HCT116 (cell line): Measurements from ENCODE around the gene GPRC5C. TPM values are rescaled to one million over a fixed set of nuclear protein-coding genes. Genes with fewer than 3 reads are reported as not detected.

ENCODE experiments used
- ATAC-seq: fragments of 200-7000 bp; cut with Tn5 transposase; 2 replicates; pipeline ENCODE4 v1.9.1; 2020; ENCODE audit warnings: mild to moderate bottlenecking, moderate library complexity
- BruUV-seq: library from RNA; stranded (reverse); fragments of 400-500 nt; replicated peaks from 2 replicates; lab custom pipeline; 2021; lab: Mats Ljungman, UMichigan
- CTCF ChIA-PET: fragments of 300-600 bp; sonication (Branson Sonifier 250); formaldehyde crosslinking; loops from one replicate; lab custom pipeline; 2021; ENCODE audit warnings: antibody characterized with exemption; lab: Charles Lee
- POLR2A ChIA-PET: fragments of 300-600, 350-600 bp; sonication (Branson Sonifier 250); formaldehyde crosslinking; loops from one replicate; lab custom pipeline; 2021; ENCODE audit warnings: antibody characterized with exemption; lab: Charles Lee
- RAD21 ChIA-PET, 2 experiments: fragments of 300-600 bp; sonication (Branson Sonifier 250); formaldehyde crosslinking; loops; one replicate each; lab custom pipeline; 2023; ENCODE audit warnings: low total read pairs in 2 of 2; ENCODE audit not compliant: uncharacterized antibody in 2 of 2, unreplicated experiment in 2 of 2, low non-redundant PET in 1 of 2; lab: Charles Lee
- DNase-seq: peaks from one replicate; pipeline ENCODE4 v3.0.0-alpha.2; 2010; ENCODE audit warnings: low read depth, low spot score
- H2AFZ ChIP-seq: fragments of 200-600 bp; shearing (Covaris generic), sonication (generic); 2 replicates; pipeline ENCODE4 v1.6.1; 2017; ENCODE audit warnings: low read depth, mixed run types, mixed read lengths, antibody characterized with exemption, low read length; ENCODE audit not compliant: poor library complexity, severe bottlenecking
- H3K27ac ChIP-seq: 2 replicates; pipeline ENCODE4 v1.5.1; 2012; ENCODE audit warnings: low read depth, low read length
- H3K27me3 ChIP-seq: fragments of 200-600 bp; sonication (generic); 2 replicates; pipeline ENCODE4 v1.6.1; 2016; ENCODE audit warnings: mixed run types, low read length, mixed read lengths; ENCODE audit not compliant: insufficient read depth
- H3K36me3 ChIP-seq, 2 experiments: fragments of 200-500 bp in 1 of 2; fragments of 200-600 bp in 1 of 2; sonication (Bioruptor generic) in 1 of 2; sonication (generic) in 1 of 2; 2 replicates each; pipeline versions ENCODE4 v1.5.1 to v1.6.1; 2014 to 2016; ENCODE audit warnings: low read length in 2 of 2, inconsistent platforms in 1 of 2, mixed read lengths in 1 of 2, mixed run types in 1 of 2; ENCODE audit not compliant: insufficient read depth in 2 of 2, control insufficient read depth in 1 of 2
- H3K4me1 ChIP-seq, 2 experiments: fragments of 200-600 bp in 1 of 2; sonication (generic) in 1 of 2; 2 replicates each; pipeline versions ENCODE4 v1.5.1 to v1.6.1; 2012 to 2017; ENCODE audit warnings: low read length in 2 of 2, inconsistent platforms in 1 of 2, mild to moderate bottlenecking in 1 of 2, mixed read lengths in 1 of 2, mixed run types in 1 of 2, moderate library complexity in 1 of 2; ENCODE audit not compliant: insufficient read depth in 2 of 2, control insufficient read depth in 1 of 2
- H3K4me2 ChIP-seq: fragments of 200-600 bp; sonication (generic); 2 replicates; pipeline ENCODE4 v1.6.1; 2017; ENCODE audit warnings: mixed run types, low read length, mixed read lengths
- H3K4me3 ChIP-seq, 2 experiments: fragments of 200-600 bp in 1 of 2; sonication (generic) in 1 of 2; replicated peaks in 1 of 2; 2 replicates each; pipeline ENCODE4 v1.5.1; 2011 to 2016; ENCODE audit warnings: low read length in 2 of 2, control low read depth in 1 of 2, low read depth in 1 of 2, mild to moderate bottlenecking in 1 of 2, mixed read lengths in 1 of 2, mixed run types in 1 of 2
- H3K79me2 ChIP-seq: fragments of 200-600 bp; sonication (generic); 2 replicates; pipeline ENCODE4 v1.6.1; 2017; ENCODE audit warnings: mild to moderate bottlenecking, mixed run types, low read length, moderate library complexity, mixed read lengths; ENCODE audit not compliant: insufficient read depth
- H3K9ac ChIP-seq: fragments of 200-600 bp; sonication (generic); 2 replicates; pipeline ENCODE4 v1.6.1; 2016; ENCODE audit warnings: low read length, mixed read lengths
- H3K9me2 ChIP-seq: fragments of 200-600 bp; sonication (generic), shearing (Covaris generic); 2 replicates; pipeline ENCODE4 v1.6.1; 2017; ENCODE audit warnings: mixed run types, mild to moderate bottlenecking, moderate library complexity; ENCODE audit not compliant: insufficient read depth
- H3K9me3 ChIP-seq, 2 experiments: fragments of 200-500 bp in 1 of 2; fragments of 200-600 bp in 1 of 2; sonication (Bioruptor generic) in 1 of 2; sonication (generic) in 1 of 2; 2 replicates each; pipeline ENCODE4 v1.6.1; 2014 to 2017; ENCODE audit warnings: low read length in 2 of 2, mixed read lengths in 2 of 2, inconsistent platforms in 1 of 2, low read depth in 1 of 2, mild to moderate bottlenecking in 1 of 2, mixed run types in 1 of 2, moderate library complexity in 1 of 2; ENCODE audit not compliant: control insufficient read depth in 1 of 2, insufficient read depth in 1 of 2
- H4K20me1 ChIP-seq: fragments of 200-600 bp; sonication (generic), shearing (Covaris generic); 2 replicates; pipeline ENCODE4 v1.6.1; 2017; ENCODE audit warnings: mixed run types, mild to moderate bottlenecking, moderate library complexity; ENCODE audit not compliant: insufficient read depth
- CEBPB ChIP-seq: IDR thresholded peaks from 2 replicates; pipeline ENCODE4 v1.6.1; 2012; ENCODE audit warnings: low read depth
- EGR1 ChIP-seq: IDR thresholded peaks from 2 replicates; pipeline ENCODE4 v1.6.1; 2012; ENCODE audit warnings: low read depth
- FOSL1 ChIP-seq: IDR thresholded peaks from 2 replicates; pipeline ENCODE4 v1.6.1; 2012; ENCODE audit warnings: low read depth
- POLR2A ChIP-seq: IDR thresholded peaks from 2 replicates; pipeline ENCODE4 v1.7.0; 2011; ENCODE audit warnings: borderline replicate concordance; ENCODE audit not compliant: insufficient read depth, insufficient read length; ENCODE audit errors: extremely low read depth
- POLR2AphosphoS5 ChIP-seq: IDR thresholded peaks from 2 replicates; pipeline ENCODE4 v1.6.1; 2011; ENCODE audit warnings: mild to moderate bottlenecking, low read depth, low read length, moderate library complexity
- RAD21 ChIP-seq: IDR thresholded peaks from 2 replicates; pipeline ENCODE4 v1.6.1; 2012; ENCODE audit warnings: low read depth, mild to moderate bottlenecking
- SIN3A ChIP-seq: IDR thresholded peaks from 2 replicates; pipeline ENCODE4 v1.6.1; 2012; ENCODE audit warnings: low read depth
- SP1 ChIP-seq: IDR thresholded peaks from 2 replicates; pipeline ENCODE4 v1.6.1; 2012; ENCODE audit warnings: low read depth
- SRF ChIP-seq: IDR thresholded peaks from 2 replicates; pipeline ENCODE4 v1.6.1; 2012; ENCODE audit warnings: low read depth
- TCF7L2 ChIP-seq: IDR thresholded peaks from 2 replicates; pipeline ENCODE4 v1.7.0; 2011; ENCODE audit warnings: borderline replicate concordance, inconsistent platforms; ENCODE audit not compliant: insufficient read depth, insufficient read length; ENCODE audit errors: extremely low read depth
- ZNF274 ChIP-seq: fragments of 200-500 bp; sonication (Bioruptor generic); IDR thresholded peaks from 2 replicates; pipeline ENCODE4 v1.6.1; 2014; ENCODE audit warnings: mild to moderate bottlenecking, low read depth, low read length, inconsistent platforms
- intact Hi-C: fragments of 100-400 bp; cut with micrococcal nuclease; formaldehyde crosslinking; loops from 2 replicates; pipeline ENCODE4 v1.10.0; 2022
- total RNA-seq: library from RNA; stranded (reverse); gene quantifications from one replicate; pipeline ENCODE4 v1.2.1, GENCODE V29; 2021; ENCODE audit not compliant: unreplicated experiment
- TF ChIP-seq, protein P1 (sequence below): IDR thresholded peaks from 2 replicates; pipeline ENCODE4 v1.6.1; 2011; ENCODE audit warnings: mild to moderate bottlenecking, low read length, moderate library complexity; ENCODE audit not compliant: insufficient replicate concordance; ENCODE audit errors: extremely low read depth
- TF ChIP-seq, protein P2 (sequence below): IDR thresholded peaks from 2 replicates; pipeline ENCODE4 v1.6.1; 2012
- TF ChIP-seq, protein P3 (sequence below): IDR thresholded peaks from 2 replicates; pipeline ENCODE4 v1.6.1; 2012

The GPRC5C gene
- total RNA-seq, 1 experiment from 2014 or later: 54.4 TPM

DNA sequence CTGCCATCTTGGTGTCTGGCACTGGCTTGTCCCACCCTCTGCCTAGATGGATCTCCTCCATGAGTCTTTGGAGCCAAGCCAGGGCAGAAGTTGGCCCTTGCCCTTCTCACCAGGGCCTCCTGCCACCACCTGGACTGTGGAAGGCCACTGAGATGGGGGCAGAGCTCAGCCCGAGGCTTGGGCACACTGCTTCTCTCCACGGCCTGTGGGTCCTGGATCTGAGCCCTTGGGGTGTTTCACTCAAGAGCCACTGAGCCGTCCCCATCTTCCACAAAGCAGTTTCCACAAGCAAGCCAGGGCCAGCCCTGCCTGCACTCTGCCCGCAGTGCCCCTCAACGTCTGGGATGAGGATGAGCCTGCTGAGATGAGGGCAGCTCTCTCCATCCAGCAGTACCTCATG lies 17.9 kb downstream of the GPRC5C start:
- BruUV-seq: no TSS peak

DNA sequence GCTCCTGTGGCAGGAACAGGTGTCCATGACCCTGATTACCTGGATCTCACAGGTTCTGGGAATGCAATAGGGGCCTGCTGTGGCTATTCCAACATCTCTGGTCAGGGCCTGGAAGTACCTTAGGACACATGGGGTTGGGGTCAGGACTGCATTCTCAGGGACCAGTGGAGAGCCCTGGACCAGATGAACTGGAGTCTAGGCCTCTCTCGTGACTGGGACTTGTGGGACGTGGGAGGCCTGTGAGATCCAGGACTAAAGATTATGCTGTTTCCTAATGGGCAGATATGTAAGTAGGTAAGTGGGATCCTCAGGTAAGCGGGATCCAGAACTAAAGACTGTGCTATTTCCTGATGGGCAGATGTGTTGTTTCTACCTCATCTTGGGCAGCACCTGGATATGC lies 18.3 kb downstream of the GPRC5C start:
- ChIA-PET RAD21 (no interaction called here), CTCF (interaction anchor here (1.6 to 1.7 kb wide), 2 partner anchors 12 to 71 kb away, joined by 4 to 6 read pairs; no protein-coding TSS in a partner anchor), POLR2A (no interaction called here)
- Histone ChIP-seq H3K4me2 (no peak overlapping the region), H3K9me3 (no peaks in the 10 kb centered on the region), H3K4me3 (no peak overlapping the region), H3K27me3 (no peaks in the 10 kb centered on the region), H3K9me2 (no peaks in the 10 kb centered on the region), H2AFZ (no peak overlapping the region), H3K4me1 (peaks cover 18 to 23% of the 10 kb centered on the region in 2 experiments), H3K36me3 (peaks cover 0 to 6% of the 10 kb centered on the region in 2 experiments; a peak in 1 of 4 replicates), H3K27ac (no peak overlapping the region), H3K79me2 (no peaks in the 10 kb centered on the region), H4K20me1 (no peaks in the 10 kb centered on the region), H3K9ac (no peak overlapping the region)
- no peak for ATAC-seq
- BruUV-seq: no TSS peak
- DNase-seq: no peak
- intact Hi-C loops: no loop called here
- TF ChIP-seq, protein P1, sequence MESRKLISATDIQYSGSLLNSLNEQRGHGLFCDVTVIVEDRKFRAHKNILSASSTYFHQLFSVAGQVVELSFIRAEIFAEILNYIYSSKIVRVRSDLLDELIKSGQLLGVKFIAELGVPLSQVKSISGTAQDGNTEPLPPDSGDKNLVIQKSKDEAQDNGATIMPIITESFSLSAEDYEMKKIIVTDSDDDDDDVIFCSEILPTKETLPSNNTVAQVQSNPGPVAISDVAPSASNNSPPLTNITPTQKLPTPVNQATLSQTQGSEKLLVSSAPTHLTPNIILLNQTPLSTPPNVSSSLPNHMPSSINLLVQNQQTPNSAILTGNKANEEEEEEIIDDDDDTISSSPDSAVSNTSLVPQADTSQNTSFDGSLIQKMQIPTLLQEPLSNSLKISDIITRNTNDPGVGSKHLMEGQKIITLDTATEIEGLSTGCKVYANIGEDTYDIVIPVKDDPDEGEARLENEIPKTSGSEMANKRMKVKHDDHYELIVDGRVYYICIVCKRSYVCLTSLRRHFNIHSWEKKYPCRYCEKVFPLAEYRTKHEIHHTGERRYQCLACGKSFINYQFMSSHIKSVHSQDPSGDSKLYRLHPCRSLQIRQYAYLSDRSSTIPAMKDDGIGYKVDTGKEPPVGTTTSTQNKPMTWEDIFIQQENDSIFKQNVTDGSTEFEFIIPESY: no peak
- TF ChIP-seq, protein P2, sequence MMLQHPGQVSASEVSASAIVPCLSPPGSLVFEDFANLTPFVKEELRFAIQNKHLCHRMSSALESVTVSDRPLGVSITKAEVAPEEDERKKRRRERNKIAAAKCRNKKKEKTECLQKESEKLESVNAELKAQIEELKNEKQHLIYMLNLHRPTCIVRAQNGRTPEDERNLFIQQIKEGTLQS: no peak
- TF ChIP-seq SIN3A: no peak
- no peak for TF ChIP-seq ZNF274
- no peak for TF ChIP-seq EGR1
- TF ChIP-seq CEBPB: no peak
- TF ChIP-seq POLR2AphosphoS5: no peak
- TF ChIP-seq SRF: no peak
- TF ChIP-seq, protein P3, sequence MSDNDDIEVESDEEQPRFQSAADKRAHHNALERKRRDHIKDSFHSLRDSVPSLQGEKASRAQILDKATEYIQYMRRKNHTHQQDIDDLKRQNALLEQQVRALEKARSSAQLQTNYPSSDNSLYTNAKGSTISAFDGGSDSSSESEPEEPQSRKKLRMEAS: no peak
- no peak for TF ChIP-seq TCF7L2

More for the DNA sequence above, 17.9 kb downstream of the GPRC5C start:
- Histone ChIP-seq H2AFZ (no peak overlapping the region), H4K20me1 (no peaks in the 10 kb centered on the region), H3K9me2 (no peaks in the 10 kb centered on the region), H3K9me3 (no peaks in the 10 kb centered on the region), H3K79me2 (no peaks in the 10 kb centered on the region), H3K9ac (no peak overlapping the region), H3K36me3 (peaks cover 0 to 6% of the 10 kb centered on the region in 2 experiments; a peak in 1 of 4 replicates), H3K27me3 (no peaks in the 10 kb centered on the region), H3K4me3 (no peak overlapping the region), H3K4me1 (peaks cover 15 to 18% of the 10 kb centered on the region in 2 experiments), H3K27ac (no peak overlapping the region), H3K4me2 (no peak overlapping the region)
- intact Hi-C loops: no loop called here
- POLR2A ChIA-PET: no interaction called here
- RAD21 ChIA-PET: interaction anchor here in 1 of 2 experiments (0.7 kb wide), 1 partner anchor 32 kb away, joined by 3 read pairs; no protein-coding TSS in a partner anchor
- no peak for ATAC-seq
- DNase-seq: no peak
- TF ChIP-seq, protein P3: no peak
- TF ChIP-seq SIN3A (no peak), SP1 (no peak), POLR2A (no peak), FOSL1 (no peak), RAD21 (no peak)
- TF ChIP-seq, protein P1: no peak
- CTCF ChIA-PET: interaction anchor here (1.6 kb wide), 1 partner anchor 12 kb away, joined by 4 read pairs; no protein-coding TSS in a partner anchor
